Right renal cortex interstitium (tissue), 3 donors: ENCODE results near the gene CA11. TPM values are rescaled to one million over a fixed set of nuclear protein-coding genes. Genes with fewer than 3 reads are reported as not detected.
A peak's percentile ranks its signal among the peaks of the same experiment; 100 is the strongest.

ENCODE experiments used
- DNase-seq, 3 donors: peaks; one replicate each; pipeline ENCODE4 v3.0.0-alpha.2; 2013; ENCODE audit warnings: low read depth in 3 of 3, low spot score in 2 of 3
- polyA plus RNA-seq, 3 donors: library from polyadenylated mRNA; unstranded; fragments of 120-200 nt; gene quantifications; one replicate each; pipeline ENCODE4 v1.2.1, GENCODE V29; 2013; ENCODE audit not compliant: insufficient read length in 3 of 3

Gene CA11
- polyA plus RNA-seq, 3 donors: 21.9 to 23.6 (median 22.9) TPM

DNA sequence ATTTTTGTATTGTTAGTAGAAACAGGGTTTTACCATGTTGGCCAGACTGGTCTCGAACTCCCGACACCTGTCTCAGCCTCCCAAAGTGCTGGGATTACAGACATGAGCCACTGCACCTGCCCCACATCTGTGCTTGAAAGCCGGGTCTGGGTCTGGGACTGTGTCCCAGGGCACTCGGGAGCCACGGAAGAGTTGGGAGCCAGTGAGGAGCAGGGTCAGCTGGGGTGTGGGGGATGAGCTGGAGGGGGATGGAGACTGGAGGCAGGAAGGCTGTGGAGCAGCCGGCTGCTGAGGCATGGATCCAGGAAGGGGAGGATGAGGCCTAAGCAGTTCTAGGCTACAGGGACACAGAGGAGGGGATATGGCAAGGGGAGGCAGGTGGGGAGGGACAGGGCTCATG lies 50.2 kb downstream of the CA11 start:
- DNase-seq: no peak

DNA sequence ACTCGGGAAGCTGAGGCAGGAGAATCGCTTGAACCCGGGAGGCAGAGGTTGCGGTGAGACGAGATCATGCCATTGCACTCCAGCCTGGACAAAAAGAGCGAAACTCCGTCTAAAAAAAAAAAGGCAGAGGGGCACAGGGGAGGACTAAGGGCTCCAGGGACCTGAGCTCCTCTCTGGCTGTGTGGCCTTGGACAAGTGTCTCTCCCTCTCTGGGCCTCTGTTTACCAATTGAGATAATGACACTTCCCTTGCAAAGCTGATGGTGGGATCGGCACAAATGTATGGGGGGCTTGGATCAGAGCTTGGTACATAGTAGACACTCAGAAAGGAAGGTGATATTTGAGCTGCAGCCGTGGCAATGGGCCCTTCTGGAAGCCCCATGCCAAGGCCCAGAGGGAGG lies 50.8 kb downstream of the CA11 start:
- DNase-seq: no peak

DNA sequence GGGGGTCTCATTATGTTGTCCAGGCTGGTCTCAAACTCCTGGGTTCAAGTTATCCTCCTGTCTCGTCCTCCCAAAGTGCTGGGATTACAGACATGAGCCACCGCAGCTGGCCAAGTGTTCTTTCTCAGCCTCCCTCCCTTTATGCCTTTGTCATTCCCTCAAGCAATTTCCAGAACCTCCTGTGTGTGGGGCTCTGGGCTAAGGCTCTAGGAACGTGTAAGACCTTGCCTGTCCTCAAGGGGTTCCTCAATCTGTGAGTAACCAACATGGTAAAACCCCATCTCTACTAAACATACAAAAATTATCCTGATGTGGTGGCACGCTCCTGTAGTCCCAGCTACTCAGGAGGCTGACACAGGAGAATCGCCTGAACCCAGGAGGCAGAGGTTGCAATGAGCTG lies 55.0 kb downstream of the CA11 start:
- no peak for DNase-seq

DNA sequence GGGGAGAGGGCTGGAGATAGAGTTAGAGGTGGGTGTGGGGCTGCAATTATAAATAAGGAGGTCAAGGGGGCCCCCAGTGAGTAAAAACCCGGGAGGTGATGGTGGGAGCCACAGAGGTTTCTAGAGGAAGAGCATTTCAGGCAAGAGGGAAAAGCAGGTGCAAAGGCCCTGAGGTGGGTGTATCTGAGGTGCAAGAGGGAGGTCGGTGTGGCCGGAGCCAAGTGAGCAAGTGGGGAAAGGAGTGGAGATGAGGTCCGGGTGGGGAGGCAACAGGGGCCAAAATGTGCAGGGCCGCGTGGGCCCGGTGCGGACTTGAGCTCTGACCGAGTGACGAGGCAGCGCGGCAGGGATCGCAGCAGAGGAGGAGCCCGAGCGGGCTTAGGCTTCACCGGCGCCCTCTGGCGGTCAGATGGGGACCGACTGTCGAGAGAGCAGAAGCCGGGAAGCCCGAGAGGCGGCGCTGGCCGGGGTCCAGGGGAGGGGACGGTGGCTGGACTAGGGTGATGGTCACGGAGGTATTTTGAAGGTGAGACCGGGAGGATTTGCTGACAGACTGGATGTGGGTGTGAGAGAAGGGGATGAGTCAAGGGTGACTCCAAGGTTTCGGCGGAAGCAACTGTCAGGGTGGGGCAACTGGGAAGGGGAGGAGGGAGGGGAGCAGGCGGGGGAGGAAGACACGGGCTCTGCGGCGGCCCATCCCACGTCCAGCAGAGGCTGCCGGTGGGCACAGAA lies 57.2 kb downstream of the CA11 start:
- DNase-seq: peak; percentile 53 to 80 (median 70)

Other genes with a start within 250 kb of the CA11 start
- gene GRWD1, start 200.2 kb downstream of the CA11 start, polyA plus RNA-seq: 10 to 100 TPM; 19.8 to 24.8 (median 24.0) TPM
- gene KCNJ14, start 190.6 kb downstream of the CA11 start, polyA plus RNA-seq: under 1 TPM; 0.55 to 0.67 (median 0.61) TPM
- 10 to 100 TPM; 74.8 to 80.7 (median 80.1) TPM for gene CYTH2, start 176.8 kb downstream of the CA11 start, polyA plus RNA-seq
- 1 to 10 TPM; 1.2 to 2.3 (median 2.1) TPM for gene LMTK3, start 134.4 kb downstream of the CA11 start, polyA plus RNA-seq
- under 1 TPM; 0.23 to 0.29 (median 0.24) TPM for gene SULT2B1, start 94.0 kb downstream of the CA11 start, polyA plus RNA-seq
- gene SPACA4, start 39.4 kb downstream of the CA11 start, polyA plus RNA-seq: not detected
- gene FAM83E, start 31.1 kb downstream of the CA11 start, polyA plus RNA-seq: under 1 TPM; 0.49 to 0.99 (median 0.98) TPM
- gene RPL18, start 27.0 kb downstream of the CA11 start, polyA plus RNA-seq: 1,000 to 10,000 TPM; 1,053 to 1,199 (median 1,085) TPM
- 10 to 100 TPM; 15.9 to 24.6 (median 17.8) TPM for gene SPHK2, start 26.7 kb downstream of the CA11 start, polyA plus RNA-seq
- 10 to 100 TPM in 2 of 3 donors, 1 to 10 TPM in 1; 9.3 to 11.0 (median 10.5) TPM for gene DBP, start 8.8 kb downstream of the CA11 start, polyA plus RNA-seq
- under 1 TPM; 0.47 to 0.96 (median 0.94) TPM for gene NTN5, start 26.8 kb upstream of the CA11 start, polyA plus RNA-seq
- 1 to 10 TPM in 2 of 3 donors, under 1 TPM in 1; 0.96 to 2.6 (median 1.9) TPM for gene FUT2, start 49.8 kb upstream of the CA11 start, polyA plus RNA-seq
- gene MAMSTR, start 73.5 kb upstream of the CA11 start, polyA plus RNA-seq: 1 to 10 TPM; 4.1 to 5.2 (median 4.5) TPM
- 10 to 100 TPM; 11.5 to 12.2 (median 11.8) TPM for gene RASIP1, start 94.4 kb upstream of the CA11 start, polyA plus RNA-seq
- under 1 TPM in 2 of 3 donors, not detected in 1; 0.18 to 0.40 TPM for gene IZUMO1, start 100.7 kb upstream of the CA11 start, polyA plus RNA-seq
- gene FUT1, start 106.5 kb upstream of the CA11 start, polyA plus RNA-seq: 1 to 10 TPM; 3.0 to 3.4 (median 3.0) TPM
- not detected for gene FGF21, start 109.3 kb upstream of the CA11 start, polyA plus RNA-seq
- 10 to 100 TPM; 28.5 to 34.9 (median 28.8) TPM for gene BCAT2, start 164.8 kb upstream of the CA11 start, polyA plus RNA-seq
- 10 to 100 TPM; 24.0 to 30.9 (median 27.9) TPM for gene HSD17B14, start 190.3 kb upstream of the CA11 start, polyA plus RNA-seq
- 10 to 100 TPM; 17.4 to 19.8 (median 17.6) TPM for gene PLEKHA4, start 222.4 kb upstream of the CA11 start, polyA plus RNA-seq
- gene PPP1R15A, start 226.2 kb upstream of the CA11 start, polyA plus RNA-seq: 10 to 100 TPM; 34.7 to 48.1 (median 35.8) TPM